NCI-H2171 (cell line): ENCODE results near the gene ADGRD2.

ENCODE experiments used
- DNase-seq: peaks from one replicate; lab custom pipeline; 2025; lab: John Stamatoyannopoulos, UW

ADGRD2 gene

GRCh38 chr9:124480621-124480981, 30.4 kb downstream of the ADGRD2 start:
- no peak for DNase-seq

- no peak for DNase-seq
Observed at GRCh38 chr9:124481115-124481514, 30.9 kb downstream of the ADGRD2 start.

GRCh38 chr9:124482431-124483031, 32.3 kb downstream of the ADGRD2 start:
- DNase-seq: no peak

GRCh38 chr9:124483481-124483880, 33.2 kb downstream of the ADGRD2 start:
- no peak for DNase-seq

- no peak for DNase-seq
Observed at GRCh38 chr9:124485201-124485600, 35.0 kb downstream of the ADGRD2 start.

GRCh38 chr9:124485936-124486335, 35.7 kb downstream of the ADGRD2 start:
- DNase-seq: no peak

GRCh38 chr9:124486778-124487259, 36.6 kb downstream of the ADGRD2 start:
- no peak for DNase-seq

- no peak for DNase-seq
Observed at GRCh38 chr9:124487260-124488182, 37.3 kb downstream of the ADGRD2 start.

- no peak for DNase-seq
Observed at GRCh38 chr9:124488641-124489210, 38.5 kb downstream of the ADGRD2 start.

DNA sequence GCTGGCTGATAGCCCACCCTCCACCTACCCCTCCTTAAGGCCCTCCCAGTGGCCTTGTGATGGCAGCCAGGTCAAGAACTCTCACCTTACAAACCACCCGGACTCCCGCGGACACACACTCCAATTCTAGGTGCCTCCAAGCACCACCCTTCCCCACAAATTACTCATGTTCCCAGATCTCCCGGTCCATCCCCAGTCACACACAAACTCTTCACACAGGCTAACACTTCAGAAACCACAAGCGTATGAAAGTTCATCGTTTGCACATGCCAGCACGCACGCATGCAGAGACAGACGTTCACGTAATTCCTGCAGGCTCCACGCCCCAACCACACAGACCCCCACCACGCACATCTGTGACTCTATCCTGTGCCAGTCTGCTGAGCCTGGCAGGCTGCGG, 39.0 kb downstream of the ADGRD2 start:
- DNase-seq: no peak

- DNase-seq: no peak
Observed at GRCh38 chr9:124490004-124490403, 39.8 kb downstream of the ADGRD2 start.

DNA sequence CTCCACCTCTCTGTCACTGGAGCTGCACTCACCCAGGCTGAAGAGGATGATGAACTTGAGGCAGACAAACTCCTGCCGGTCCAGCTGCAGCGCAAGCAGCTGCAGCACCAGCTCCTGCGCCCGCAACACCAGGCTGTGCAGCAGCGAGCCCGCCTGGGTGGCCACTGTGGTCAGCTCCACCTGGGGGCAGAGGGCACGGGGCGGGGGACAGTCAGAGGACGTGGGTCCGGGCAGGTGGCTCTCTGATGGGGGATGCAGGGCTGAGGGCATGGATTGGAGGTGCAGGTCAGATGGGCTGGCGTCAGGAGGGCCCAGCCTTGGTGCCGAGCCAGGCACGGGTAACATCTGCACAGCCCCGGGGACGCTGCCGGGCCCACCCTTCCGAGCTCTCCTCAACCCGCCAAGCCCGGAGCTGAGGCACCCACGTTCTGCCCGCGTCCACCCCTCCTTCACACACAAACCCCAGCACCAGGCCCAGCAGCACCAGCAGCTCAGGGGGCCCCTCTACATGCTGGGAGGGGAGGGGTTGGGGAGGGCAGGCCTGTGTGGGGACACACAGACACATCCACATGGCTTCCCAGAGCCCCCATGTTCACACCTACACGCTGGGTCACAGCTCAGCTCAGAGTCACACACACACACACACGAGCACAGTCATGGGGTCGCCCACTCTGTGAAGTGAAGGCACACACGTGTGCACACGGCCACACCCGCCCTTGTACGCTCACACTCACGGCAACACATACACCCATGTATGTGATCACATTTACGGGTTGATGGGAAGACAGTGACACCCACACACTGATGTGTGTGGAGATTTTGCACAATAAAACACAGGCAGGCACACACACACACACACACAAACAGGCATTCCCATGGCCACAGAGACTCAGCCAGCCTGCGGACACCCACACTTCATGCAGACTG, 41.1 kb downstream of the ADGRD2 start:
- DNase-seq: no peak

- no peak for DNase-seq
Observed at GRCh38 chr9:124492818-124493217, 42.6 kb downstream of the ADGRD2 start.

DNA sequence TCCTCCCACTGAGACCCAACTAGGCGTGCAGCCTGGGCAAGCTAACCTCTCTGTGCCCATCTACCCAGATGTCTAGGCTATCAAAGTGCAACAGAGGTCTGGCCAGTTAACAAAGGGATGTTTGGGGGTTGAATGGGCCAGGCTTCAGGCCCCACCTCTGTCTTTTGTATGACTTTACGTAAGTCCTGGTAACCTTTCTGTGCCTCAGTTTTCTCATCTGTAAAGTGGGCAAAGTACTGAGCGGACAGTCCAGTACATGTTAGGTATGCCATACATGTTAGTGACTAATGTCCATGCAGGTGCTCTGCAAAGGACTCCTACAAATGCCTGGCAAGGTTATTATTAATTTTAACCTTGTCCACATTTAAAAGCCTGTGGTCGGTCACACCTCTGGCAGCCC, 43.0 kb downstream of the ADGRD2 start:
- DNase-seq: no peak

DNA sequence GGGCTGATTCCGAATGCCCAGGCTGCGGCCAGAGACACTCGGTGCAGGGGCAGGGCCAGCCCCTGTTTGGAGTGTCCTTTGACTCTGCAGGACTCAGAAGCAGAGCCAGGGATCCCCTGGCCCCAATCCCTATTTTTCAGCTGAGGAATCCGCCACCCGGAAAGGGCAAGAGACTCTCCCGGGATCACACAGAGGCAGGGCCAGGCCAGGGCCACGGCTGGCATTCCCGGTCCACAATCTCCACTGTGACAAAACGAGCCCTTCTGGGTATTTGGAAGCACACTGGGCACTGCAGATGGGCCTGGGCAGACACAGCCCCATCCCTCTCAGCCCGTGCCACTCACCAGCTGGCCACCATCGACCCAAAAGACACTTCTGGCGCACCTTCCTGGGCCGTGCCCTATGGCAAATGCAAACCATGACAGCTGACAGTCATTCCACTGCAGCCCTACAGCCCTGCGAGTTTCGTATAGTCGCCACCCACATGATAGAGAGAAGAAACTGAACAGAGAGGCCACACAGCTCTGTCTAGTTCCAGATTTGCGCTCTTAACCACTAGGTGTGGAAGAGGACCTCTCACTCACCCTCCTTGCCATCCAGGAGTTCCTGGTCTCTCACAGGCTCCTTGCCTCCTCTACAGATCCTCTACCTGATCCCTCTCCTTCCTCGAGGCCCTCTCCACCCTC, 43.7 kb downstream of the ADGRD2 start:
- no peak for DNase-seq

GRCh38 chr9:124495126-124496074, 45.1 kb downstream of the ADGRD2 start:
- no peak for DNase-seq

DNA sequence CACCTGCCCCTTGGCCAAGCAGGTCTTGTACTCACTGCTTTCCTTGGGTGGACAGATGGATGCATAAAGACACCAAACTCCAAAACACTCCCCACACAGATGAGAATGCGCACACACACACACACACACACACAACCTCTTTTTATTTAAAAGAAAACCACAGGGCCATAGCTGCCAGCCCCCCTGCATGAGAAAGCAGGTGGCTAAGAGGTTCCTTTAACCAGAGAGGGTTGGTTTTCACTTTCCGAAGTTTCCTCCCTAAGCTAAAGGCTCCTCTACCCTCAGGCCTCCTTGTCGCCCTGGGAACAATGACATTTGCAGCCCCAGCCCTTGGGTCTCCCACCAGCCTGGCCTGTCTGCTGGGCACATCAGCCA, 45.8 kb downstream of the ADGRD2 start:
- DNase-seq: no peak

GRCh38 chr9:124496463-124496862, 46.2 kb downstream of the ADGRD2 start:
- no peak for DNase-seq

DNA sequence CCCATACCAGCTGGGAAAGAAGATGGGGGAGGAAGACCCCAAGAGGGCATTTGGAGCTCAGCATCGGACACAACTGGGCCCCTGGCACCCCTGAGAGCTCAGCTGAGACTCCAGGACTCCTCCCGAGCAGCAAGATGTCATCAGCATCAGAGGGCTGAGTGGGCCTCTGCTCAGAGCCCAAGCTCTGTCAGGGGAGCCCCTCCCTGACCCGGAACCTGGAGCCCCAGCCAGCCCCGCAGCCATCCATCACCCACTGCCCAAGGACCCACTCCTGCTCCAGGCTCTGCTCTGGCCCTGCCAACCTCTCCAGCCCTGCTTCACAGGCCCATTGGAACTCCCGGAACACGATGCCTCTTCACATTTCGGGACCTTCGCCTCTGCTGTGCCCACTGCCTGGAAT, 47.2 kb downstream of the ADGRD2 start:
- no peak for DNase-seq

DNA sequence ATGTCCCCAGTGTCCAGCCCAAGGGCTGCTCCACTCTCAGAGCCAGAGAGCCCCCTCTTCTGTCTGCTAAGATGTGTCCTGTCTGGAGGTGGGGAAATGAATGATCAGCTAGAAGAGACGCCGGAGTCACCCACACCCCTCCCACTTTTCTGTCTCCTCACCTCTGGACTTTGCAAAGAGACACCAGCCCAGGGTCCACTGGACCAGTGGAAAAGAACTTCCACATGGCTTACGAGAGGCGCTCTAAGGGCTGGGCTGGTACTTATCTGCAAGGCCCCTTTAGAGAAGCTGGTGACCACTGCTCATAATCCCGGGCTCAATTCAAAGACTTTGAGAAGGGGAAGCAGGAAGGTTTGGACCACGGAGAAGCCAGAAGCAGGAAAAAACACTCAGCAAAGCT, 47.8 kb downstream of the ADGRD2 start:
- no peak for DNase-seq
